SJSA1 (cell line): ENCODE results near the gene DIPK1C. TPM values are rescaled to one million over a fixed set of nuclear protein-coding genes. Genes with fewer than 3 reads are reported as not detected.

Experiments
- DNase-seq, 2 experiments: peaks; one replicate each; pipeline ENCODE4 v3.0.0-alpha.2; 2015 to 2020; ENCODE audit warnings: low spot score in 2 of 2, low read depth in 1 of 2
- H3K27ac ChIP-seq: fragments of 250-450 bp; sonication (Bioruptor Pico); 2 replicates; pipeline ENCODE4 v1.5.1; 2020; ENCODE audit warnings: mild to moderate bottlenecking, moderate library complexity
- H3K27me3 ChIP-seq: fragments of 250-450 bp; sonication (Bioruptor Pico); replicated peaks from 2 replicates; pipeline ENCODE4 v1.5.1; 2020; ENCODE audit warnings: mild to moderate bottlenecking, moderate library complexity
- H3K36me3 ChIP-seq: fragments of 250-450 bp; sonication (Bioruptor Pico); 2 replicates; pipeline ENCODE4 v1.5.1; 2020; ENCODE audit warnings: mild to moderate bottlenecking
- H3K4me1 ChIP-seq: fragments of 250-450 bp; sonication (Bioruptor Pico); replicated peaks from 2 replicates; pipeline ENCODE4 v1.6.1; 2021; ENCODE audit warnings: mild to moderate bottlenecking
- H3K4me3 ChIP-seq: fragments of 250-450 bp; sonication (Bioruptor Pico); 2 replicates; pipeline ENCODE4 v1.5.1; 2020; ENCODE audit warnings: mild to moderate bottlenecking
- H3K9me3 ChIP-seq: fragments of 250-450 bp; sonication (Bioruptor Pico); replicated peaks from 2 replicates; pipeline ENCODE4 v1.5.1; 2020; ENCODE audit warnings: mild to moderate bottlenecking
- total RNA-seq: library from RNA; depleted of rRNA; stranded (reverse); fragments of >200 nt; shearing (Covaris generic); gene quantifications from 2 replicates; pipeline ENCODE4 v1.2.3, GENCODE V29; 2014; rRNA removed

The DIPK1C gene
- total RNA-seq, 1 experiment from 2014 or later = not detected

- no peaks in the 10 kb centered on the region for H3K36me3 ChIP-seq
- DNase-seq = no peak
- no peak overlapping the region for H3K27ac ChIP-seq
- H3K4me1 ChIP-seq = no peaks in the 10 kb centered on the region
- H3K27me3 ChIP-seq = peaks cover 12% of the 10 kb centered on the region; the same call in 1 of the 2 replicates
- H3K4me3 ChIP-seq = no peak overlapping the region
- no peaks in the 10 kb centered on the region for H3K9me3 ChIP-seq
These were observed 62.1 kb downstream of the DIPK1C start for GRCh38 chr18:74395006-74395405.

GRCh38 chr18:74392323-74392722, 64.8 kb downstream of the DIPK1C start:
- Histone ChIP-seq H3K4me1 (no peaks in the 10 kb centered on the region), H3K4me3 (no peak overlapping the region), H3K27ac (no peak overlapping the region), H3K27me3 (peaks cover 12% of the 10 kb centered on the region; the same call in 1 of the 2 replicates), H3K36me3 (no peaks in the 10 kb centered on the region), H3K9me3 (no peaks in the 10 kb centered on the region)
- no peak for DNase-seq

- Histone ChIP-seq H3K9me3 (no peaks in the 10 kb centered on the region), H3K36me3 (no peaks in the 10 kb centered on the region), H3K4me1 (no peaks in the 10 kb centered on the region), H3K4me3 (no peak overlapping the region), H3K27me3 (peaks cover 12% of the 10 kb centered on the region; the same call in 1 of the 2 replicates), H3K27ac (no peak overlapping the region)
- DNase-seq = no peak
These were observed 66.2 kb downstream of the DIPK1C start for GRCh38 chr18:74390900-74391299.

GRCh38 chr18:74389991-74390390, 67.1 kb downstream of the DIPK1C start:
- no peaks in the 10 kb centered on the region for H3K36me3 ChIP-seq
- no peak overlapping the region for H3K27ac ChIP-seq
- no peaks in the 10 kb centered on the region for H3K4me1 ChIP-seq
- no peak overlapping the region for H3K4me3 ChIP-seq
- H3K27me3 ChIP-seq = peaks cover 12% of the 10 kb centered on the region; the same call in 1 of the 2 replicates
- no peaks in the 10 kb centered on the region for H3K9me3 ChIP-seq
- no peak for DNase-seq

GRCh38 chr18:74389171-74389927, 67.8 kb downstream of the DIPK1C start:
- Histone ChIP-seq H3K4me1 (no peaks in the 10 kb centered on the region), H3K4me3 (no peak overlapping the region), H3K27me3 (peaks cover 12% of the 10 kb centered on the region; the same call in 1 of the 2 replicates), H3K9me3 (no peaks in the 10 kb centered on the region), H3K36me3 (no peaks in the 10 kb centered on the region), H3K27ac (no peak overlapping the region)
- DNase-seq = no peak

- DNase-seq = no peak
- no peaks in the 10 kb centered on the region for H3K36me3 ChIP-seq
- no peak overlapping the region for H3K4me3 ChIP-seq
- peaks cover 9% of the 10 kb centered on the region; the same call in 1 of the 2 replicates for H3K27me3 ChIP-seq
- H3K4me1 ChIP-seq = no peaks in the 10 kb centered on the region
- H3K9me3 ChIP-seq = no peaks in the 10 kb centered on the region
- no peak overlapping the region for H3K27ac ChIP-seq
These were observed 68.9 kb downstream of the DIPK1C start for GRCh38 chr18:74388227-74388626.

GRCh38 chr18:74387383-74387782, 69.7 kb downstream of the DIPK1C start:
- peaks cover under 1% of the 10 kb centered on the region; the same call in 1 of the 2 replicates for H3K27me3 ChIP-seq
- no peak overlapping the region for H3K27ac ChIP-seq
- H3K4me3 ChIP-seq = no peak overlapping the region
- H3K4me1 ChIP-seq = no peaks in the 10 kb centered on the region
- H3K9me3 ChIP-seq = no peaks in the 10 kb centered on the region
- H3K36me3 ChIP-seq = no peaks in the 10 kb centered on the region
- no peak for DNase-seq

Other genes with a start within 250 kb of the DIPK1C start
- 210 and 237 TPM in 2 replicates for gene CYB5A, start 165.3 kb downstream of the DIPK1C start, total RNA-seq
- not detected in 2 replicates for gene C18orf63, start 141.5 kb downstream of the DIPK1C start, total RNA-seq
- gene CNDP2, start 39.1 kb upstream of the DIPK1C start, total RNA-seq = 40.5 and 48.4 TPM in 2 replicates
- not detected in 2 replicates for gene CNDP1, start 77.2 kb upstream of the DIPK1C start, total RNA-seq
- 11.0 and 15.2 TPM in 2 replicates for gene ZNF407, start 140.6 kb upstream of the DIPK1C start, total RNA-seq